Right lobe of liver (tissue), 4 donors: ENCODE measurements around the gene SPATA2.

Experiments used
- POLR2A ChIP-seq: fragments of 450-650 bp; IDR thresholded peaks from one replicate; pipeline ENCODE4 v1.6.1; 2017; ENCODE audit warnings: antibody characterized with exemption, mild to moderate bottlenecking
- TF ChIP-seq, protein P1 (sequence below), 4 donors: fragments of 200-600 bp in 3 of 4; fragments of 450-650 bp in 1 of 4; IDR thresholded peaks; one replicate each; pipeline versions ENCODE4 v1.5.1 to v1.8.0; 2016 to 2022; ENCODE audit warnings: antibody characterized with exemption in 4 of 4, mild to moderate bottlenecking in 2 of 4
- donor health status: DM: no; HTN: no; CAD: no.
- donor health status: DM: no; HTN: no; CAD: no.
- donor health status: DM: no; HTN: yes; CAD: no.

DNA sequence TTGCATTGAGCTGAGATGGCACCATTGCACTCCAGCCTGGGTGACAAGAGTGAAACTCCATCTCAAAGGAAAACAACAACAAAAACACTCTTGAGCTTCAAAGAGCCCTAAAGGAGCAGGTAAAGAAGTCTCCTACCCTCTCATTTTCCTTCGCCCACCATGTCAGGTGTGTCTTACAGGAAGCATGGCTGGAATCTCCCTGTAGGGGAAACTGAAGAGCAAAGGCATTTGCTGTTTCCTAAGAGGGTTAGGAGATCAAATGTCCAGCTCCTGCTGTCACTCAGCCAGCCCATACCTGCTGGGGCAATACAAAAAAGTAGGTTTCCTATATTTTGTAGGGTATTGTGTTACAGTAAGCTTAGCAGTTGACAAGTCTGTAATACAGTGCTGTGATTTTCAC is 43.3 kb downstream of the SPATA2 start:
- TF ChIP-seq POLR2A, result no peak
- TF ChIP-seq, protein P1, sequence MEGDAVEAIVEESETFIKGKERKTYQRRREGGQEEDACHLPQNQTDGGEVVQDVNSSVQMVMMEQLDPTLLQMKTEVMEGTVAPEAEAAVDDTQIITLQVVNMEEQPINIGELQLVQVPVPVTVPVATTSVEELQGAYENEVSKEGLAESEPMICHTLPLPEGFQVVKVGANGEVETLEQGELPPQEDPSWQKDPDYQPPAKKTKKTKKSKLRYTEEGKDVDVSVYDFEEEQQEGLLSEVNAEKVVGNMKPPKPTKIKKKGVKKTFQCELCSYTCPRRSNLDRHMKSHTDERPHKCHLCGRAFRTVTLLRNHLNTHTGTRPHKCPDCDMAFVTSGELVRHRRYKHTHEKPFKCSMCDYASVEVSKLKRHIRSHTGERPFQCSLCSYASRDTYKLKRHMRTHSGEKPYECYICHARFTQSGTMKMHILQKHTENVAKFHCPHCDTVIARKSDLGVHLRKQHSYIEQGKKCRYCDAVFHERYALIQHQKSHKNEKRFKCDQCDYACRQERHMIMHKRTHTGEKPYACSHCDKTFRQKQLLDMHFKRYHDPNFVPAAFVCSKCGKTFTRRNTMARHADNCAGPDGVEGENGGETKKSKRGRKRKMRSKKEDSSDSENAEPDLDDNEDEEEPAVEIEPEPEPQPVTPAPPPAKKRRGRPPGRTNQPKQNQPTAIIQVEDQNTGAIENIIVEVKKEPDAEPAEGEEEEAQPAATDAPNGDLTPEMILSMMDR (IDR thresholded peaks at IDR 0.05), result no peak
